Fibroblast of lung (primary cell): ENCODE data around the gene CARS1. TPM values are rescaled to one million over a fixed set of nuclear protein-coding genes. Genes with fewer than 3 reads are reported as not detected.

ENCODE experiments used
- DNase-seq, 2 donors: peaks; one replicate each; pipeline versions ENCODE4 v3.0.0 to v3.0.0-alpha.2; 2010; ENCODE audit warnings: low read depth in 2 of 2
- H2AFZ ChIP-seq: 2 replicates; pipeline ENCODE4 v1.5.1; 2012; ENCODE audit warnings: low read length, control low read depth, inconsistent platforms
- H3K27ac ChIP-seq: 2 replicates; pipeline ENCODE4 v1.5.1; 2011; ENCODE audit warnings: low read length, control low read depth; ENCODE audit not compliant: insufficient read depth
- H3K27me3 ChIP-seq: 2 replicates; pipeline ENCODE4 v1.5.1; 2011; ENCODE audit warnings: mild to moderate bottlenecking, low read length; ENCODE audit not compliant: control insufficient read depth, insufficient read depth
- H3K36me3 ChIP-seq: 2 replicates; pipeline ENCODE4 v1.5.1; 2011; ENCODE audit warnings: low read length; ENCODE audit not compliant: control insufficient read depth, insufficient read depth
- H3K4me1 ChIP-seq: 2 replicates; pipeline ENCODE4 v1.5.1; 2011; ENCODE audit warnings: low read length; ENCODE audit not compliant: control insufficient read depth, insufficient read depth; ENCODE audit errors: extremely low read depth
- H3K4me2 ChIP-seq: 2 replicates; pipeline ENCODE4 v1.5.1; 2011; ENCODE audit warnings: low read length, control low read depth; ENCODE audit not compliant: insufficient read depth; ENCODE audit errors: extremely low read depth
- H3K4me3 ChIP-seq, 4 experiments: fragments of 200-600 bp in 1 of 4; sonication (generic) in 1 of 4; replicated peaks in 1 of 4; 2 replicates each; pipeline ENCODE4 v1.5.1; 2011 to 2016; ENCODE audit warnings: low read length in 4 of 4, low read depth in 3 of 4, mild to moderate bottlenecking in 3 of 4, control low read depth in 2 of 4, inconsistent platforms in 1 of 4, mixed read lengths in 1 of 4; ENCODE audit not compliant: insufficient read depth in 1 of 4; ENCODE audit errors: control extremely low read depth in 1 of 4
- H3K79me2 ChIP-seq: 2 replicates; pipeline ENCODE4 v1.5.1; 2012; ENCODE audit warnings: mild to moderate bottlenecking, low read length, inconsistent platforms; ENCODE audit not compliant: control insufficient read depth, insufficient read depth
- H3K9ac ChIP-seq: 2 replicates; pipeline ENCODE4 v1.5.1; 2011; ENCODE audit warnings: mild to moderate bottlenecking, low read length, control low read depth; ENCODE audit not compliant: insufficient read depth
- H3K9me3 ChIP-seq: 2 replicates; pipeline ENCODE4 v1.5.1; 2012; ENCODE audit warnings: low read depth, low read length; ENCODE audit not compliant: control insufficient read depth, insufficient read depth
- H4K20me1 ChIP-seq: 2 replicates; pipeline ENCODE4 v1.5.1; 2011; ENCODE audit warnings: low read length; ENCODE audit not compliant: control insufficient read depth, insufficient read depth; ENCODE audit errors: extremely low read depth
- CTCF ChIP-seq, 2 donors: IDR thresholded peaks in 1 of 2; conservative IDR thresholded peaks in 1 of 2; 1 replicate in 1 of 2; 2 replicates in 1 of 2; pipeline ENCODE4 v1.5.1; 2011 to 2012; ENCODE audit warnings: low read length in 2 of 2, control low read depth in 1 of 2, inconsistent platforms in 1 of 2, low read depth in 1 of 2, mild to moderate bottlenecking in 1 of 2
- EZH2 ChIP-seq: IDR thresholded peaks from 2 replicates; pipeline ENCODE4 v1.5.1; 2012; ENCODE audit warnings: low read length, control low read depth, mild to moderate bottlenecking; ENCODE audit errors: missing control alignments
- polyA plus RNA-seq, 2 donors: library from polyadenylated mRNA; depleted of rRNA in 1 of 2; stranded (reverse) in 1 of 2; unstranded in 1 of 2; fragments of >200 nt; gene quantifications; 2 replicates each; pipeline ENCODE4 v1.2.1, GENCODE V29; 2011 to 2012; ENCODE audit warnings: missing spikeins in 1 of 2
- total RNA-seq: library from RNA; depleted of rRNA; stranded (reverse); fragments of >200 nt; gene quantifications from 2 replicates; pipeline ENCODE4 v1.2.1, GENCODE V29; 2014

Gene CARS1
- total and polyA plus RNA-seq, 2 donors (not counting 1 experiment from before 2014, with no cell fraction given), result 67.5 to 149 TPM

GRCh38 chr11:3102641-3102921, 45.4 kb upstream of the CARS1 start:
- H3K9ac ChIP-seq, result no peak overlapping the region
- H3K79me2 ChIP-seq, result no peaks in the 10 kb centered on the region
- no peak overlapping the region for H3K4me2 ChIP-seq
- no peaks in the 10 kb centered on the region for H4K20me1 ChIP-seq
- H3K4me1 ChIP-seq, result peaks cover 3% of the 10 kb centered on the region
- TF ChIP-seq EZH2 (no peak), CTCF (conservative IDR thresholded peaks at IDR 0.05 in 1 of 2, IDR thresholded peaks at IDR 0.05 in 1 of 2; ENCODE audit: low read depth in 1 of 2, low read length in 2 of 2) (no peak)
- no peak for DNase-seq
- H3K27ac ChIP-seq, result no peak overlapping the region
- no peaks in the 10 kb centered on the region for H3K27me3 ChIP-seq
- H3K4me3 ChIP-seq, result no peak overlapping the region
- peaks cover 22% of the 10 kb centered on the region for H3K36me3 ChIP-seq
- H3K9me3 ChIP-seq, result no peaks in the 10 kb centered on the region
- no peak overlapping the region for H2AFZ ChIP-seq

- DNase-seq, result no peak
- Histone ChIP-seq H3K9me3 (no peaks in the 10 kb centered on the region), H3K4me2 (no peak overlapping the region), H3K4me1 (peaks cover 3% of the 10 kb centered on the region), H3K36me3 (peaks cover 20% of the 10 kb centered on the region), H3K27ac (no peak overlapping the region), H3K4me3 (no peak overlapping the region), H2AFZ (no peak overlapping the region), H4K20me1 (no peaks in the 10 kb centered on the region), H3K9ac (no peak overlapping the region), H3K27me3 (no peaks in the 10 kb centered on the region), H3K79me2 (no peaks in the 10 kb centered on the region)
- TF ChIP-seq CTCF (conservative IDR thresholded peaks at IDR 0.05 in 1 of 2, IDR thresholded peaks at IDR 0.05 in 1 of 2; ENCODE audit: low read depth in 1 of 2, low read length in 2 of 2), result no peak
- no peak for TF ChIP-seq EZH2
These were observed 44.9 kb upstream of the CARS1 start for GRCh38 chr11:3101921-3102640.

- Histone ChIP-seq H3K9ac (no peak overlapping the region), H3K27me3 (no peaks in the 10 kb centered on the region), H4K20me1 (no peaks in the 10 kb centered on the region), H3K27ac (no peak overlapping the region), H2AFZ (no peak overlapping the region), H3K9me3 (no peaks in the 10 kb centered on the region), H3K4me1 (peaks cover 15% of the 10 kb centered on the region), H3K36me3 (peaks cover 18% of the 10 kb centered on the region), H3K4me3 (no peak overlapping the region), H3K4me2 (no peak overlapping the region), H3K79me2 (no peaks in the 10 kb centered on the region)
- DNase-seq, result no peak
- TF ChIP-seq EZH2 (no peak), CTCF (conservative IDR thresholded peaks at IDR 0.05 in 1 of 2, IDR thresholded peaks at IDR 0.05 in 1 of 2; ENCODE audit: low read depth in 1 of 2, low read length in 2 of 2) (no peak)
These were observed 42.0 kb upstream of the CARS1 start for GRCh38 chr11:3099178-3099577.
